Kidney capillary endothelial cell (primary cell): Measurements from ENCODE around the gene PALD1.

Source experiments
- DNase-seq: peaks from one replicate; pipeline ENCODE4 v3.0.0-alpha.2; 2018; ENCODE audit warnings: low spot score

PALD1 gene

DNA sequence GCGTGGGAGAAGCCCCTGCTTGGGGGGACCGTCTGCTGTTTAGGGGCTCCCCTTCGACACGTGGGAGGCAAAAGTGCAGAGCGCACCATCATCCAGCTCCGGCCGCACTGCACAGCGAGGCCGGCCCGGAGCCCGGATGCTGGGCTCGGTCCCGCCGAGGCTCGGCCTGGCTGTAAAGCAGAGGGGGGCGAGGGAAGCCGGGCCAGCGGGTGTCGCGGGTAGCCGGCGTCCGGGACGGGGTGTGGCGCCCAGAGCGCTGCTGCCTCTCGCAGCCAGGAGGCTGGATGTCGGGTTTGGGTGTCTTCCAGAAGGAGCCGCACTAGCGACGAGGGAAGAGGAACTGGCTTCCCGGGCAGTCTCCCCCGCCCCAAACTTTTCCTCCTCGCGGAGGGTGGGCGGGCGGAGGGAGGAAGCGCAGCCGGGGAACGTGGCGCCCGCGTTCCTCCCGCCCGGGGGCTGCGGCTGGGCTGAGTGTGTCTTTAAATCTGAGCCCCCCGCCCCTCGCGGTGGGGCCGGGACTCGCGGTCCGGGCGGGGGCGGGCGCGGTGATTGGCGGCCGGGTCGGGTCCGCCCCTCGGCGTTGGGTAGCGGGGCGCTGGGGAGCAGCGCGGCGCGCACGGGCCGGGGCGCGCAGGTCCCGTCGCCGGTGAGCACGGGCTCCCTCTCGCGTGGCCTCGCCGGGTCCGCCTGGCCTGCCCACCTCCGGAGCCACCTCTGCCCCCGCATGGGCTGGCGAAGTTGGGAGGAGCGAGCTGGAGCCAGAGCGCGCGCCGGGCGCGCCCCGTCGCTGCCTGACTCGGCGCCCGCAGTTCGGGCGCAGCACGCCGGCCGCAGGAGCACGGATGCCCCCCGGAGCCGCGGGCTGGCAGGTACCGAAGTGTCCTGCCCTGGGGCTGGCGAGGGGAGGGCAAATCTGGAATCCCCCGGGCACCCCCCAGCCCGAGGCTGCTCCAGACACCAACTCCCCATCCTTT, at the start of gene PALD1:
Gene PALD1 (plus strand): TSS at position 577 of the 974 bp plus-strand sequence. CDS start 47,185 bp downstream, outside the sequence.
- no peak for DNase-seq

DNA sequence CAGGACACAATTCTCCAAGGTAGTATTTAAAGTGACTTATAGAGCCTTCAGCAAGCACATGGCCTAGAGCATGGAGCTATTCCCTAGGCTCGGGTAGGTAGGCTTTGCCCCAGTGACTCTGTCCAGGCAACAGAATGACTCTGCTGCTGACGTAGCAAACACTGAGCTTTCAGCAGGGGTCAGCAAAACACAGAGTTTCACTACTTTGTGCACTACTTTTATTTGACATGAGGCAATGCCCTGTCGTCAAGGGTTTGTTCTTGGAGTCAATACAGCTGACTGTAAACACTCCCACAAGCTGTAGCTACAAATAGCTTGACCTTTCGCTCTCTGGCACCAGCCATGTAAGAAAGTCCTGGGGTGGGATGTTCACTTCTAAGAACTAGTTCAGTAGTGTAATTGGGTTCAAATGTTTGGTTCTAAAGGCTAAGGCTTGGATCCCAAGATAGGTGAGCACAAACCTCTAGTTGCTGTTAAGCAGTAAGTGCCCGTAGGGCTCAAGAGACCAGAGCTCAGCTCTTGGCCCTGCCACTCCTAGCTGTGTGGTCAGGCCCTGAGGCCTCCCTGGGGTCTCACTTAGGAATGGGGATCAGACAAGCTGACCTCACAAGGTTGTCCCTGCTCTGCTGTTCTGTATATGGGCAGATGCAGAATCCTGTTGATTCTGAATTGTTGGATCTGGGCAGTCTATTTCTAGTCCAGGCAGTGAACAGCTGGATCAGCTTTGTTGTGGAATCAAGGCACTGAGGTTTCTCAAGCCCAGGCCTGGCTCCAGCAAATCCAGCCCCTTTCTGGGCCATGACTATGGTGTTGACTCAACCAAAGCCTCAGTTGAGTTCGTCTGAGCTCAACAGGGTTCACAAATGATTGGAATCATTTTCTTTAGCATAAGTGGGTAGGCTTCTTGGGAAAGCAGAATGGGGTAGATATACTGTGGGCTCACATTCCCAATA, 47.8 kb upstream of the PALD1 start:
- DNase-seq = no peak

DNA sequence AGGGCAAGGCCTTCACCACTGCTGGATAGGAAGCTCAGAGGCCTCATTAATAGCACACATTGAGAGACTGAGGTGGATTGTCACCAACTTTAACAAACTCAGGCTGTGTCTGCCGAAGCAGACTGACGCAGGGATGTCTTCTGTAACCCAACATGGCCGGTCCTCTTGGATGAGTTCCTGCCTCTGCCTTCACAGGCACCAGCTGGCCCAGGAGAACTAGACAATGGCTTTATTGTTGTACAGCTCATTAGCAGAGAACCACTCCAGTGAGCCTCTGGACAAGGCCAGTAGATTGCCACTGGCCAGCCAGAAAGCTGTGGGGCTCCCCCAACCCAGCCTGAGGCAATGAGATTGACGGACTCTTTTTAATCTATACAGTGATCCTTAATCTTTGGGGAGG, 46.5 kb upstream of the PALD1 start:
- no peak for DNase-seq

DNA sequence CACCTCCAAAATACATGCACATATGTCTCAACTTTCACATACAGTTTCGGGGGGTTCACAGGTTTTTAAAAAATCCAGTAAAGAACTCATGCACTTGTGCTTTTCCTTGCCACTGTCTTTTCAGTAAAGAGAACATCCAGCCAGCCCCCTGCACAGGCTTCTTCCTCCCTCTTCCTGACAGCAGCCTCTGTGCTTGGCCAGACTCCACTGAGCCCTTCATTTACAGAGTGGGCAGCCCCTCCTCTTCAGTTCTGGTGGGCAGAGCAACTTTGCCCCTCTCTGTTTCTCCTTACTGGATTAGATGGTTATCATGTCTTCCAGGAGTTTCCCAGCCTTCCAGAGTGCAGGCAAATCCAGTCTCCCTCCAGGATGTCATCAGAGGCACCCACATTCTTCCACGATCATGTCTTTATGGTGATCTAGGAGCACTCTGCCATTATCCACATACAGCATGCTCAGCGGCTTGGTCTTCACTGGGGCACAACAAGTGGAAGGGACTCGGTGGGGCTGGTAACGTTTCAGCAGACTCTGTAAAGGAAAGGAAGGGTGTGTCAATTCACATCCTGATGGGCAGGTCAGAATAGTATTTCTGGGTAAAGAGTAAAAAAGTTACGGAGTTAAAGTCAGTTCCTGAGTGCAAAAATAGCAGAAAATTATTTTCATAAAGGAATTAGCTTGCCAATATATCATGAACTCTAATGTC, 45.9 kb upstream of the PALD1 start:
- DNase-seq = no peak

DNA sequence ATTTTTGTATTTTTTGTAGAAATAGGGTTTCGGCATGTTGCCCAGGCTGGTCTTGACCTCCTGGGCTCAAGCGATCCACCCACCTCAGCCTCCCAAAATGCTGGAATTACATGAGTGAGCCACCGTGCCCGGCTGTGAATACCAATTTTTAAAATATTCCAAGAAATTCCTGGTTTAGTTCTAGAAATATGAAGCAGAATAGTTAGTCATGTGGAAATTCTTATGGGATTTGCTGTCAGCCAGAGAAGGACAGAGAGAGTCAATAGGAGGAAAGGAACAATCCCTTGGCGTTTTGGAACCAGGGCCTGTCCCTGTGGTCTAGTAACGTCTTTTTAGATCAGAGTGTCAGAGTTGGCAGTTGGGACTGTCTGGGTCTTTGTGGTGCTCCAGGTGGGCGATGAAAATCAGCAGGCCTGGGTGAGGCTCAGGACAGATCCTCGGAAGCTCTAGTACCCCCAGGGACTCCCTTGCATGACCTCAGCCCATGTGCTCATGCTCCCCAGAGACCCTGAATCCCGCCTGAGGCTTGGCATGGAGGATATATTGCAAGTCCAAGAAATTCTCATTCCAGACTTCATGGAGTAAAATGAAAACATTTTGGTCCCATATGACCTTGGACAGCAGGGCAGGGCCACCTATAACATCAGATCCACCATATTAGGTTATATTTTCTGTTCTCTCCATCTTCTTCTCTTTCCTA, 44.8 kb upstream of the PALD1 start:
- no peak for DNase-seq

DNA sequence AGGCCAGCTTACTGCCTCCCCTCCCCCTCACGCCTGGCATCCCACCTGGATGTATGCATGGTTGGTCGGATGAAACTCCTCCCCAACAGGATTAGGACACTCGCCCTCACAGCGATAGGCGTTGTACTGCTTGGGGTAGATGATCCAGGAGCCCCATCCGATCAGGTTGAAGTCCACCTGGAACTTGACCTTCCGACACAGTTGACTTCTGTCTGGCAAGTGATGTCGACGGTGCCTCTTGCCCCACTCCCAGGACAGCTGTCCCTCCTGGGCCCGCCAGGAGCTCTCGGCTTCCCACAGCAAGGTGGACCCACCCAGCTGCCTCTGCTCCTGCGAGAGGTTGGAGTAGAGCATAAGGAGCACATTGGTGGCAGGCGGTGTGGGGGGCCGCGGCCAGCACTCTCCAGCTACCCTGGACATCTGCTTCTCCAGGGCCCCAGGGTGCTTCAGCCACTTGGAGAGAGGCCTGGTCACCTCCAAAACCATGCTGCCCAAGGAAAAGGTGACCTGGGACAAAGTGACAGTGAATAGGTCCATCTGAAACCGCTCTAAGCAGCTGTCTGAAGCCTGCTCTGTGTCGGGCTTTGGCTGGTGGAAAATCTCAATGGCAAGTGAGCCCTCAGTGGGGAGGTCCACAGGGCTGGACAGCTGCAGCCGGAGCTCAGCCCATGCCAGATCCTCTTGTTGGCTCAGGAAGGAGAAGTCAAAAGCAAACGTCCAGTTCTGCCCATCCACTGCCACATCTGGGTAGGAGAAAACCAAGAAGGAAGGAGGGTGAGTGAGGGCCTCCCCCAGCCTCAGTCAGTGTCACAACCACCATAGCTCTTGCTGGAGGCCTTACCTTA, 43.1 kb upstream of the PALD1 start:
- DNase-seq = no peak

DNA sequence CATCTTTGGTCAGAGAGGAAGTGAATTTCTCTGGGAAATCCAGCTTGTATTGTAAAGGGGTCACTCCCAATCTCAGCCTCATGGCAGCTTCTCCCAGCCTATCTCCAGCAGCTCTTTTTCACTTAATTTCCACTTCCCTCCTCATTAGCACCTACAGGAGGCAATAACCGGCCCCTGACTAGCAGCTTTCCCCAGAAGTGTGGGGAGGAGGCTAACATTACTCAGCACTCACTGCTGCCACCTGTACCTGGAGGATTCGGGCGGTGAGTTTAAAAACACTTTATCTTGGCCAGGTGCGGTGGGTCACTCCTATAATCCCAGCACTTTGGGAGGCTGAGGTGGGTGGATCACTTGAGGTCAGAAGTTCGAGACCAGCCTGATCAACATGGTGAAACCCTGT, 40.8 kb upstream of the PALD1 start:
- no peak for DNase-seq

DNA sequence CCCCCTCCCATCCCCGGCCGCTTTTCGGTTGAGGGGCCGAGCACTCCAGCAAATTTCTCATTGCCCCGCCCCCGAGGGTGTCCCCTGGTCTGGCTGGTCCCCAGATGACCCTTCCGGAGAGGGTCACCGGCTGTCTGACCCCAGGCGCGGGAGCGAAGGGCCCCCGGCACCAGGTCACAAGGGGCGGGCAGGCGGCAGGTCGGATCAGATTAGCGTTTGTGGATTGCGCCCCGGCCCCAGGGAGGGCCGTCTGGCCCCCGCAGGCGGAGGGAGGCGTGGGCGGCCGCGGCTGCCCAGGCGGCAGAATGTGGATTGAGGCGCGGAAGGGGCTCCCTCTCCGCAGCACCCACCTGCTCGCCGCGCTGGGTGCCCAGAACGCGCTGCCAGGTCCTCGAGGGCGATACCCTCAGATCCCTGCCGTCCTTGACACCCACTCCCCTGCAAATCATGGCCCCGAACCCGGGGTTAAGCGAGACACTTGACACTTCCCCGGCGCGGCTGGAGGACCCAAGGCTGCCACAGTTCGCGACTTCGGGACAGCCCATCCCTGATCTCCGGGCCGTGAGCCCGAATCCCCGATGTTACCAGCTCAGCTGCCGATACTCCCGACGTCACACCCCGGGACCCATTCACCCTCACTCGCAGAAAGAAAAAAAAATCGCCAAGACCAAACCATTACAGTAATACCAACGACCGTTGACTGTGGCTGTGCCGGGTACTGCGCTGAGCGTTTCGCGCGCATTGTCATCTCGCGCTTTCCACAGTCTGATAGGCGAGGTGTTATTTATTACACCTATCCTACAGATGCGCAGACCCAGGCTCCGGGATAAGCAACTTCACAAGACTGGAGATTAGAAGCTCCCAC, 38.0 kb upstream of the PALD1 start:
- DNase-seq = no peak

DNA sequence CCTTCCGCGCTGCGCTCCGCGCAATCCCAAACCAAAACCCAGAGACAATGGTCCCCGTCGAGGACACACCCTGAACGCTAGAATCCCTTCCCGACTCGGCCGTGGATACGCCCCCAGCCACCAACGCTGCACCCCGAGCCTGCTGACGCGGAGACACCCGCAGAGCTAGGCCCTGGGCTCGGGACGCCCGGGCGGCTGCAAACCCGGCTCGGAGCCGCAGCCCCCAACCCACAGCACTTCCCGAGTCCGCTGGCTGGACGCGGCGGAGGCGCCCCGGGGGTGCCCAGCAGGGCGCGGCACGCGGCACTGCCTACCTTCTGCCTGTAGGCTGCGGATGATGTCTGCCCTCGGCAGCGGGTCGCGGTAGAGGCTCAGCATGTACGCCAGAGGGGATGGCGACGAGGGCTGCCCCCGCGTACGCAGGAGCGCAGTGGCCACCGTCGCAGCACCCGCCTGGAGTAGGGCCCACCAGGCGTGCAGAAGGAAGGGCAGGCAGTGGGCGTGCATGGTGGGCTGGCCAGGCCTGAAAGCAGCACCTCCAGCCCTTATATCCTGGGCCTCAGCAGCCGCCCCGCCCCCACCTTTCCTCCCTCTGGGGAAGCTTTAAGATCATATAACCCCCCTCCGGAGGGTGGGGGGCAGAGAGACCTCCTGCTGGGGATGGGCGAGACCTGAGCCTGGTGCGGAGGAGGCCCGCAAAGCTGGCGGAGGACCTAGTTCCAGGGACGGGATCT, 37.2 kb upstream of the PALD1 start, which contains the start of gene NODAL:
Gene NODAL (minus strand): TSS at position 521 of the 734 bp plus-strand sequence. CDS start 14 bp downstream, at position 507.
- DNase-seq = no peak

DNA sequence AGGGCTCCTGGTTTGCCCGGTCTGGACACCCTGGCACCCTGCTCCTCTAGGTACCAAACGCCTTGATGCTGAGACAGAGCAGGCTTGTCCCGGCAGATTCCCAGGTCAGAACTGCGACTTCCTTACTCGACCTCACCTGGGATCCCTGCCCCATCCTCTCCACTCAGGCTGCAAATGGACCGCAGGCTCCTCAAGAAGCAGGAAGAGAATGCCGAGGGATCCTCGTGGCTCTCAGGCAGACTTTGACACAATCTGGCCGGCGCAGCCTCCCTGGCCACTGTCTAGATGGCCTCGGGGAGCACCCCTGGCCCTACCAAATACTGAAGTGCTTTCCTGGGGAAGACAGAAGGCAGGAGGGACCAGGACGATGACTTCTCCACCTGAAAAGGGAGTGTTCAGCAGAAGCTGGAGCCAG, 36.7 kb upstream of the PALD1 start:
- DNase-seq = no peak

DNA sequence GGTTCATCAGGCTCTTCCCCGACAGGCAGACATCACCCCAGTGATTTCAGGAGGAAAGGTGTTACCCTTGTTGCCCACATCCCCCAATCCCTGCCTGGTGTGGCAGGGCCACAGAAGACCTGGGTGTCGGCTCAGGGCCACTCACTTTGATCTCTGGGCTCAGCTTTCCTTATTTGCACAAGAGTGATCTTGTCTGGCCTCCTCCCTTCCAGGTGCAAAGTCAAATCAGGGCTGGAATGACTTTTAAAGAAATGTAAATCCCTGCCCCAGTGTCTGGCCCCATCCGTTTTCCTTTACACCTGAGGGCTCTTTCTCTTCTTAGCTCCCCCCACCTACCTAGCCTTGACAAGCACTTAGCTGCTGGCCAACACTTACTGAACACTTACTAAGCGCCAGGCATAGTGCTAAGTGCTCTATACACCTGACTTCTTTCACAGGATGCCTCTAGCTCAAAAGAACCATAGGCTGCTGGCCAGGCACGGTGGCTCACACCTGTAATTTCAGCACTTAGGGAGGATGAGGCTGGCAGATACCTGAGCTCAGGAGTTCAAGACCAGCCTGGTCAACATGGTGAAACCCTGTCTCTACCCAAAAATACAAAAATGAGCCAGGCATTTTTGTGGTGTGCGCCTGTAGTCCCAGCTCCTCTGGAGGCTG, 36.1 kb upstream of the PALD1 start:
- DNase-seq = no peak

DNA sequence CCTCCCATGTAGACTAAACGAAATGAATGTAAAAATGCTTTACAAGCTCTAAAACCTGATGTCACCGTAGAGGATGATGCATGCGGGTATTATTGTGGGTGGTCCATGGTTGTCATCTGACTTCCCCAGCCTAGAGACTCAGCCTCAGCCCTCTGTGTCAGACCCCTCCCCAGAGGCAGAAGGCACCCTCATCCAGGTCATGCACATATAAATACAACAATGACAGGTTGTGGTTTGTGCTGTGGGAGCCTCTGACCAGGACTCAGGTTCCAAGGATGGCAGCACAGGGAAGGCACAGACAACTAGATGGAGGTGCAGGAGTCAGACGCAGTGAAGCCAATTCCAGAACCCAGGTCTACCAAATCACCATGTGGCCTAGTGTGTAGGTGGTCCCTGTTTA, 33.8 kb upstream of the PALD1 start:
- no peak for DNase-seq

DNA sequence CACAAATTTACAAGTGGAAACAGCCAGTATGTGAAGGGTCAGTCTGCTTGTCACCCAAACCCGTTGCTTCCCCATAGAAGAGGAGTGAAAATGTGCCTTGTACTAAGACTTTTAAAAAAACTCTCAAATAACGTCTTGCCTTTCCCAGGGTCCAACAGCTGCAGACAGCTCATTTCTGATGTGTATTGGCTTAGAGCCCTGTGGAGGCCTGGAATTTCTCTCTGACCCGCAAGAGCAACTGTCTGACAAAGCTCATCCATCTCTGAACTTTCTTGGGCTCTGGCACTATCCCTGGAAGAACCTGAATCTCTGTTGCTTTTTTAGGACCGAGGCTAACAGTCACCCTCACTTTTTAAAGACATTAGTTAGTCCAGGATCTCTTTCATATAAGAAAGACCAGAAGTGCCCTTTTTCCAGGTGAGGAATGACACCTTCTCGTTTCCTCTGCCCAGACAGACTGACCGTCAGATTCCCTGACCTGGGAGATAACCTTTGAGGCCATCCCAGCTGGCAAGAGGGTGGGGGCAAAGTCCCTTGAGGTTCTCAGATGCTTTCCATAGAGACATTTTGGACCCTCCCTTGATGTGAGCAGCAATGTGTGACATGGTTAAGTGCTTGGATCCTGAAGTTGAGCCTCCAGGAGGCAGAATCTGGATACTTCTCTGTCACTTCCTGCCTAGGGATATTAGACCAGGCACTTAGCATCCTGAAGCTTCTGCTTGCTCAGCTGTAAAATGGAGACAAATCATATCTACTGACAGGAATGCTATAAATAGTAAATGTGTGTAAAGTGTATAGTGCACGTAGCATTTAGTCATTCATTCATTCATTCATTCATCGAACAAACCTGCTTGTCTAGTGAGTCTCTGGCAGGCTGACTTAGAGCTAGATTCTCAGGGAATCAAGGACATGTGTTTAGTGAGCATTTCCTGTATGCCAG, 32.6 kb upstream of the PALD1 start:
- DNase-seq = peak; percentile 21

DNA sequence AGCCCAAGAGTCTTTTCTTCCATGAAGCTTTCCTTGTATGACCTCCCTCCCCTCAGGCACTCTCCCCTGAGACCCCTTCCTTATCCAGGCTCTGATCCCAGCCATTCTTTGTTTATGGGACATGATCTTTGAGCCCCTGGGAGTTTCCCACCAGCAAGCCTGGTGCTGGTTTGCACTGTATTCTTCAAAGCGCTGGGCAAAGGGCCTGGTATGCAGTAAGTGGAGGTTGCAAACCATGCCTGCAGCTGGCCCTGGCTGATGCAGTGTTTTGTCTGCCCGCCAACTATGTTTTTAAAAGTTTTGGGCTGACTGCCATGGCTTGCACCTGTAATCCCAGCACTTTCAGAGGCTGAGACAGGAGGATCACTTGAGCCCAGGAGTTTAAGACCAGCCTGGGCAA, 30.3 kb upstream of the PALD1 start:
- no peak for DNase-seq

DNA sequence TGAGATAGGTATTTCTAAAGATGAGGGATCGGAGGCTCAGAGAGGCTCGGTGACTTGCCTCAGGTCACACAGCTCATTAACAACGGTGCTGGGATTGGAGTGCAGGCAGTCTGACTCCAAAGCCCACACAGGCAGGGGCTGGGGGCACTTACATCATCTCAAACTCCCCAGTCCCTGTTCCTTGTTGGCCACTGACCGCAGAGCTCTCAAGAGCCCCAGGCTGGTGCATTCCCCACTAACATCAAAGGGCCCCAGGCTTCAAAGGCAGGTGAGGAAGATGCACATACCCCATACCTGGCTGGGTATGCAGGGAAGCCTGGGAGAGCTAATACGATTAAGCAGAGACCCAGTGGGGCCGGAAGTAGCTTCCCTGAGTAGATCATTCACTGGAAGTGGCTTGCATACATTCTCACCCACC, 23.3 kb upstream of the PALD1 start:
- DNase-seq = no peak

DNA sequence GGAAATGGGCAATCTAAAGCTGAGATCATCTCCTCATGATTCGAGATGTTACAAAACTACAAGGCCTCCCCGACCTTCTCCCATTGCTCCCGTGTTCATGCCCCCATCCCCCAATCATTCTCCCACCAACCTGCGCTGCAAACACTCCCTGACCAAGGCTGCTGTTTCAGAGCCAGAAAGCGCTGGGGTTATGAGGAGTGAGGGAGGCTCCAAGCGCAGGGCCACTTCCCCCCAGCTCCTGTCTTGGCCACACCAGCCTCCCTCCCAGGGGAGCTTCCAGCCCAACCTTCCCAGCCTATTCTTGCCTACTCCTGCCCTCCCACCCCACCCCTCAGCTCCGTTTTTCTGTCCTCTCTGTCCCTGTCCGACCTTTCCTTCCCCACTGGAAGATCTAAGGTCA, 22.4 kb upstream of the PALD1 start:
- DNase-seq = no peak

DNA sequence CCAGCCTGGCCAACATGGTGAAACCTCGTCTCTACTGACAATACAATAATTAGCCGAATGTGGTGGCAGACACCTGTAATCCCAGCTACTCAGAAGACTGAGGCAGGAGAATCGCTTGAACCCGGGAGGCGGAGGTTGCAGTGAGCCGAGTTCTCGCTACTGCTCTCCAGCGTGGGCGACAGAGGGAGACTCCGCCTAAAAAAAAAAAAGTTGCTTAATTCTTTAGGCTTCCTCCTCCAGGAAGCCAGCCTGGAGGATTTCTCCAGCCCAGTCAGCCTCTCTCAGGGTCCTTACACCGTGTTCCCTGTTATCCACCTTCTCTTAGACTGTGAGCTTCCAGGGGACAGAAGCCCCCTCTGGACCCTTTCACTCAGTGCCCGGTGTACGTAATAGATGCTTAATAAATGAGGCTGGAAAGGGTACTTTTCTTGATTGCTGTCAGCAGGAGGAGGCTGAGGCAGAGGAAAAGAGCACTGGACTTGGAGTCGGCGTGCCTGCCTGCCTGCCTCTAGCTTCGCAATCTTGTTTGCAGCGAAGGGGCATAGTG, 20.7 kb upstream of the PALD1 start:
- DNase-seq = no peak
